K562 (cell line): ENCODE data around the gene CSF2. TPM values are rescaled to one million over a fixed set of nuclear protein-coding genes. Genes with fewer than 3 reads are reported as not detected.

Experiments
- ATF3 ChIP-seq, 2 experiments: fragments of 450-650 bp in 1 of 2; sonication (generic) in 1 of 2; formaldehyde crosslinking in 1 of 2; IDR thresholded peaks in 1 of 2; conservative IDR thresholded peaks in 1 of 2; 2 replicates each; pipeline versions ENCODE4 v1.6.1 to v1.8.1; 2016 to 2023; ENCODE audit warnings: mild to moderate bottlenecking in 2 of 2, moderate library complexity in 2 of 2, inconsistent platforms in 1 of 2, missing genetic modification reagents in 1 of 2
- BCOR ChIP-seq: fragments of 450-650 bp; IDR thresholded peaks from 2 replicates; pipeline ENCODE4 v1.6.1; 2016
- BMI1 ChIP-seq: fragments of 150-350 bp; IDR thresholded peaks from 2 replicates; pipeline ENCODE4 v1.6.1; 2014; ENCODE audit warnings: low read length
- EP300 ChIP-seq: IDR thresholded peaks from 2 replicates; pipeline ENCODE4 v1.6.1; 2012; ENCODE audit warnings: low read length, improper control_type of control experiment
- HDAC3 ChIP-seq: fragments of 450-650 bp; IDR thresholded peaks from 2 replicates; pipeline ENCODE4 v1.6.1; 2018; ENCODE audit warnings: borderline replicate concordance, mild to moderate bottlenecking, moderate library complexity; ENCODE audit not compliant: partially characterized antibody
- HNRNPH1 ChIP-seq: fragments of 200-400 bp; formaldehyde crosslinking; optimal IDR thresholded peaks from 2 replicates; pipeline ENCODE3; 2017; ENCODE audit warnings: low read depth, mild to moderate bottlenecking, low read length, moderate library complexity
- KLF6 ChIP-seq: fragments of 250-450 bp; sonication (Bioruptor Pico); IDR thresholded peaks from 2 replicates; pipeline ENCODE4 v1.4.0; 2020; ENCODE audit warnings: mild to moderate bottlenecking, moderate library complexity, borderline replicate concordance
- MYBL2 ChIP-seq, 2 experiments: fragments of 450-650 bp in 1 of 2; sonication (generic) in 1 of 2; formaldehyde crosslinking in 1 of 2; IDR thresholded peaks; 2 replicates each; pipeline versions ENCODE4 v1.6.1 to v1.8.1; 2017 to 2022; ENCODE audit warnings: borderline replicate concordance in 1 of 2, inconsistent platforms in 1 of 2, low read depth in 1 of 2, mild to moderate bottlenecking in 1 of 2, missing genetic modification reagents in 1 of 2, moderate library complexity in 1 of 2
- NFIC ChIP-seq: fragments of 450-650 bp; IDR thresholded peaks from 2 replicates; pipeline ENCODE4 v1.6.1; 2017; ENCODE audit warnings: mild to moderate bottlenecking, inconsistent platforms
- PHB ChIP-seq: fragments of 250-450 bp; sonication (Bioruptor Pico); IDR thresholded peaks from 2 replicates; pipeline ENCODE4 v1.5.0; 2021
- PML ChIP-seq: IDR thresholded peaks from 2 replicates; pipeline ENCODE4 v1.6.1; 2012; ENCODE audit warnings: low read length, inconsistent platforms
- STAG1 ChIP-seq: sonication (generic); formaldehyde crosslinking; IDR thresholded peaks from 2 replicates; pipeline ENCODE4 v1.5.0; 2020; ENCODE audit warnings: missing genetic modification reagents, borderline replicate concordance
- ZNF23 ChIP-seq: fragments of 250-450 bp; sonication (Bioruptor Pico); IDR thresholded peaks from 2 replicates; pipeline ENCODE4 v1.4.0; 2020; ENCODE audit warnings: mild to moderate bottlenecking
- ZNF347 ChIP-seq: fragments of 450-650 bp; formaldehyde crosslinking; IDR thresholded peaks from 2 replicates; pipeline ENCODE4 v1.4.0; 2020; ENCODE audit warnings: low read depth, mild to moderate bottlenecking, moderate library complexity
- ZNF431 ChIP-seq: sonication (generic); formaldehyde crosslinking; IDR thresholded peaks from 2 replicates; pipeline ENCODE4 v1.8.0; 2022; ENCODE audit warnings: mild to moderate bottlenecking, missing genetic modification reagents
- ZNF436 ChIP-seq: fragments of 250-450, 450-650 bp; sonication (Bioruptor Pico); formaldehyde crosslinking; IDR thresholded peaks from 2 replicates; pipeline ENCODE4 v1.7.0; 2020; ENCODE audit warnings: mild to moderate bottlenecking
- polyA plus RNA-seq, 8 experiments: library from polyadenylated mRNA; depleted of rRNA in 4 of 8; stranded (reverse) in 5 of 8; unstranded in 3 of 8; fragments of >200 nt; fragmentation: Nextera tagmentation in 2 of 8; fragmentation: Illumina TruSeq in 1 of 8; extraction: Ambion mirVana in 2 of 8; extraction: Trizol in 1 of 8; gene quantifications; 2 replicates each; pipeline versions ENCODE4 v1.2.1 to v1.2.3, GENCODE V29; 2011 to 2014; ENCODE audit warnings: inconsistent platforms in 1 of 8, missing spikeins in 1 of 8
- total RNA-seq, 7 experiments: library from RNA; depleted of rRNA in 6 of 7; stranded (reverse); fragments of >200 nt in 6 of 7; fragmentation: Illumina TruSeq in 2 of 7; extraction: Trizol in 2 of 7; gene quantifications; 2 replicates each; pipeline versions ENCODE4 v1.2.1 to v1.2.3, GENCODE V29; 2011 to 2021; ENCODE audit warnings: low replicate concordance in 1 of 7
- TF ChIP-seq, protein P1 (sequence below): sonication (generic); formaldehyde crosslinking; IDR thresholded peaks from 2 replicates; pipeline ENCODE4 v1.8.0; 2022; ENCODE audit warnings: missing genetic modification reagents, mild to moderate bottlenecking, moderate library complexity, borderline replicate concordance
- TF ChIP-seq, protein P2 (sequence below): fragments of 450-650 bp; IDR thresholded peaks from 2 replicates; pipeline ENCODE4 v1.6.1; 2016; ENCODE audit warnings: borderline replicate concordance
- TF ChIP-seq, protein P3 (sequence below), 2 experiments: fragments of 150-350 bp in 1 of 2; IDR thresholded peaks; 2 replicates each; pipeline ENCODE4 v1.6.1; 2012 to 2016; ENCODE audit warnings: low read depth in 2 of 2, low read length in 2 of 2, mild to moderate bottlenecking in 1 of 2, moderate library complexity in 1 of 2
- TF ChIP-seq, protein P4 (sequence below): fragments of 250-450 bp; sonication (Bioruptor Pico); IDR thresholded peaks from 2 replicates; pipeline ENCODE4 v1.5.0; 2021

Gene CSF2
- total and polyA plus RNA-seq, 9 of the 15 experiments (the other 6 are each of a cell fraction or from before 2014, with no cell fraction given): 0.25 to 0.29 TPM; not detected in 7

- TF ChIP-seq EP300 (peak; percentile 73), BMI1 (no peak), NFIC (peak; percentile 99), HNRNPH1 (no peak), PHB (no peak), ZNF347 (CRISPR knock-in tag) (no peak), KLF6 (CRISPR knock-in tag) (no peak), STAG1 (no peak), MYBL2 (IDR thresholded peaks at IDR 0.05; ENCODE audit: low read depth) (no peak), MYBL2 (CRISPR knock-in tag; IDR thresholded peaks at IDR 0.05; ENCODE audit: borderline replicate concordance) (no peak), PML (peak; percentile 56; the same call in 1 of the 2 replicates), ZNF431 (CRISPR knock-in tag) (no peak), HDAC3 (peak; percentile 68), ZNF23 (CRISPR knock-in tag) (no peak), ATF3 (IDR thresholded peaks at IDR 0.05) (peak; percentile 87), ATF3 (CRISPR knock-in tag; conservative IDR thresholded peaks at IDR 0.05) (0 out of 2 replicates have a peak, but pooled peaks have one; percentile 30), ZNF436 (CRISPR knock-in tag) (no peak), BCOR (0 out of 2 replicates have a peak, but pooled peaks have one; percentile 15)
- TF ChIP-seq, protein P1, sequence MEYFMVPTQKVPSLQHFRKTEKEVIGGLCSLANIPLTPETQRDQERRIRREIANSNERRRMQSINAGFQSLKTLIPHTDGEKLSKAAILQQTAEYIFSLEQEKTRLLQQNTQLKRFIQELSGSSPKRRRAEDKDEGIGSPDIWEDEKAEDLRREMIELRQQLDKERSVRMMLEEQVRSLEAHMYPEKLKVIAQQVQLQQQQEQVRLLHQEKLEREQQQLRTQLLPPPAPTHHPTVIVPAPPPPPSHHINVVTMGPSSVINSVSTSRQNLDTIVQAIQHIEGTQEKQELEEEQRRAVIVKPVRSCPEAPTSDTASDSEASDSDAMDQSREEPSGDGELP: 0 out of 2 replicates have a peak, but pooled peaks have one; percentile 29
- TF ChIP-seq, protein P2, sequence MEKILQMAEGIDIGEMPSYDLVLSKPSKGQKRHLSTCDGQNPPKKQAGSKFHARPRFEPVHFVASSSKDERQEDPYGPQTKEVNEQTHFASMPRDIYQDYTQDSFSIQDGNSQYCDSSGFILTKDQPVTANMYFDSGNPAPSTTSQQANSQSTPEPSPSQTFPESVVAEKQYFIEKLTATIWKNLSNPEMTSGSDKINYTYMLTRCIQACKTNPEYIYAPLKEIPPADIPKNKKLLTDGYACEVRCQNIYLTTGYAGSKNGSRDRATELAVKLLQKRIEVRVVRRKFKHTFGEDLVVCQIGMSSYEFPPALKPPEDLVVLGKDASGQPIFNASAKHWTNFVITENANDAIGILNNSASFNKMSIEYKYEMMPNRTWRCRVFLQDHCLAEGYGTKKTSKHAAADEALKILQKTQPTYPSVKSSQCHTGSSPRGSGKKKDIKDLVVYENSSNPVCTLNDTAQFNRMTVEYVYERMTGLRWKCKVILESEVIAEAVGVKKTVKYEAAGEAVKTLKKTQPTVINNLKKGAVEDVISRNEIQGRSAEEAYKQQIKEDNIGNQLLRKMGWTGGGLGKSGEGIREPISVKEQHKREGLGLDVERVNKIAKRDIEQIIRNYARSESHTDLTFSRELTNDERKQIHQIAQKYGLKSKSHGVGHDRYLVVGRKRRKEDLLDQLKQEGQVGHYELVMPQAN: no peak
- TF ChIP-seq, protein P3, sequence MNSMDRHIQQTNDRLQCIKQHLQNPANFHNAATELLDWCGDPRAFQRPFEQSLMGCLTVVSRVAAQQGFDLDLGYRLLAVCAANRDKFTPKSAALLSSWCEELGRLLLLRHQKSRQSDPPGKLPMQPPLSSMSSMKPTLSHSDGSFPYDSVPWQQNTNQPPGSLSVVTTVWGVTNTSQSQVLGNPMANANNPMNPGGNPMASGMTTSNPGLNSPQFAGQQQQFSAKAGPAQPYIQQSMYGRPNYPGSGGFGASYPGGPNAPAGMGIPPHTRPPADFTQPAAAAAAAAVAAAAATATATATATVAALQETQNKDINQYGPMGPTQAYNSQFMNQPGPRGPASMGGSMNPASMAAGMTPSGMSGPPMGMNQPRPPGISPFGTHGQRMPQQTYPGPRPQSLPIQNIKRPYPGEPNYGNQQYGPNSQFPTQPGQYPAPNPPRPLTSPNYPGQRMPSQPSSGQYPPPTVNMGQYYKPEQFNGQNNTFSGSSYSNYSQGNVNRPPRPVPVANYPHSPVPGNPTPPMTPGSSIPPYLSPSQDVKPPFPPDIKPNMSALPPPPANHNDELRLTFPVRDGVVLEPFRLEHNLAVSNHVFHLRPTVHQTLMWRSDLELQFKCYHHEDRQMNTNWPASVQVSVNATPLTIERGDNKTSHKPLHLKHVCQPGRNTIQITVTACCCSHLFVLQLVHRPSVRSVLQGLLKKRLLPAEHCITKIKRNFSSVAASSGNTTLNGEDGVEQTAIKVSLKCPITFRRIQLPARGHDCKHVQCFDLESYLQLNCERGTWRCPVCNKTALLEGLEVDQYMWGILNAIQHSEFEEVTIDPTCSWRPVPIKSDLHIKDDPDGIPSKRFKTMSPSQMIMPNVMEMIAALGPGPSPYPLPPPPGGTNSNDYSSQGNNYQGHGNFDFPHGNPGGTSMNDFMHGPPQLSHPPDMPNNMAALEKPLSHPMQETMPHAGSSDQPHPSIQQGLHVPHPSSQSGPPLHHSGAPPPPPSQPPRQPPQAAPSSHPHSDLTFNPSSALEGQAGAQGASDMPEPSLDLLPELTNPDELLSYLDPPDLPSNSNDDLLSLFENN (IDR thresholded peaks at IDR 0.05; ENCODE audit: low read depth in 2 of 2, low read length in 2 of 2): no peak
- TF ChIP-seq, protein P4, sequence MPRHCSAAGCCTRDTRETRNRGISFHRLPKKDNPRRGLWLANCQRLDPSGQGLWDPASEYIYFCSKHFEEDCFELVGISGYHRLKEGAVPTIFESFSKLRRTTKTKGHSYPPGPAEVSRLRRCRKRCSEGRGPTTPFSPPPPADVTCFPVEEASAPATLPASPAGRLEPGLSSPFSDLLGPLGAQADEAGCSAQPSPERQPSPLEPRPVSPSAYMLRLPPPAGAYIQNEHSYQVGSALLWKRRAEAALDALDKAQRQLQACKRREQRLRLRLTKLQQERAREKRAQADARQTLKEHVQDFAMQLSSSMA: no peak
These were observed 29.9 kb downstream of the CSF2 start (continued) for GRCh38 chr5:132103332-132103951.
